T-cell (primary cell): ENCODE data around the gene TNFSF8. TPM values are rescaled to one million over a fixed set of nuclear protein-coding genes. Genes with fewer than 3 reads are reported as not detected.

Experiments
- ATAC-seq, 4 experiments: fragments of 200-7000 bp in 3 of 4; fragments of 150-1000 bp in 1 of 4; cut with Tn5 transposase; replicated peaks in 1 of 4; 1 replicate in 3 of 4; 2 replicates in 1 of 4; pipeline ENCODE4 v1.10.0; 2021; ENCODE audit warnings: moderate library complexity in 3 of 4, mild to moderate bottlenecking in 2 of 4, moderate number of reproducible peaks in 1 of 4
- CTCF ChIA-PET, 2 donors: fragments of 300-600 bp; sonication (Branson Sonifier 250); formaldehyde crosslinking; loops; one replicate each; lab custom pipeline; 2022; ENCODE audit warnings: antibody characterized with exemption in 2 of 2; lab: Charles Lee
- POLR2A ChIA-PET, 2 donors: fragments of 300-600 bp; sonication (Branson Sonifier 250); formaldehyde crosslinking; loops; one replicate each; lab custom pipeline; 2022; ENCODE audit warnings: antibody characterized with exemption in 2 of 2; lab: Charles Lee
- DNase-seq, 35 experiments: peaks; one replicate each; pipeline versions ENCODE4 v3.0.0 to v3.0.0-alpha.2; 2013 to 2023
- H3K27ac ChIP-seq: one replicate; pipeline ENCODE4 v1.5.1; 2013; ENCODE audit warnings: low read length
- H3K27me3 ChIP-seq, 2 experiments: replicated peaks in 1 of 2; 1 replicate in 1 of 2; 2 replicates in 1 of 2; pipeline versions ENCODE4 v1.6.1 to v1.7.0; 2013; ENCODE audit warnings: low read length in 1 of 2, mixed read lengths in 1 of 2; ENCODE audit not compliant: control insufficient read depth in 2 of 2, insufficient read depth in 2 of 2; ENCODE audit errors: extremely low read depth in 1 of 2
- H3K36me3 ChIP-seq, 2 donors: 1 replicate in 1 of 2; 2 replicates in 1 of 2; pipeline versions ENCODE4 v1.6.1 to v1.7.0; 2013; ENCODE audit warnings: low read length in 1 of 2; ENCODE audit not compliant: control insufficient read depth in 2 of 2, insufficient read depth in 1 of 2; ENCODE audit errors: extremely low read depth in 1 of 2
- H3K4me1 ChIP-seq, 2 experiments: 1 replicate in 1 of 2; 2 replicates in 1 of 2; pipeline versions ENCODE4 v1.6.1 to v1.7.0; 2013; ENCODE audit warnings: low read length in 2 of 2, mixed read lengths in 1 of 2; ENCODE audit not compliant: insufficient read depth in 2 of 2, control insufficient read depth in 1 of 2; ENCODE audit errors: extremely low read depth in 1 of 2
- H3K4me3 ChIP-seq, 2 donors: 1 replicate in 1 of 2; 2 replicates in 1 of 2; pipeline versions ENCODE4 v1.5.1 to v1.7.0; 2013; ENCODE audit warnings: mild to moderate bottlenecking in 2 of 2, low read length in 1 of 2, moderate library complexity in 1 of 2; ENCODE audit not compliant: control insufficient read depth in 1 of 2; ENCODE audit errors: extremely low read depth in 1 of 2
- H3K9me3 ChIP-seq: 2 replicates; pipeline ENCODE4 v1.7.0; 2013
- H3K27ac Mint-ChIP-seq, 2 donors: one replicate each; pipeline ENCODE4 v1.8.0; 2020 to 2021; ENCODE audit warnings: mild to moderate bottlenecking in 2 of 2, mixed read lengths in 2 of 2
- H3K27me3 Mint-ChIP-seq, 2 donors: one replicate each; pipeline ENCODE4 v1.8.0; 2021 to 2022; ENCODE audit warnings: mixed read lengths in 2 of 2
- H3K36me3 Mint-ChIP-seq: one replicate; pipeline ENCODE4 v1.8.0; 2021; ENCODE audit warnings: mixed read lengths
- H3K4me1 Mint-ChIP-seq, 3 donors: one replicate each; pipeline ENCODE4 v1.8.0; 2020 to 2022; ENCODE audit warnings: mixed read lengths in 3 of 3, mild to moderate bottlenecking in 1 of 3
- H3K4me3 Mint-ChIP-seq, 3 donors: one replicate each; pipeline ENCODE4 v1.8.0; 2020 to 2022; ENCODE audit warnings: mild to moderate bottlenecking in 3 of 3, mixed read lengths in 3 of 3, moderate library complexity in 3 of 3
- H3K9me3 Mint-ChIP-seq, 3 donors: one replicate each; pipeline ENCODE4 v1.8.0; 2020 to 2022; ENCODE audit warnings: mixed read lengths in 3 of 3
- WGBS: methylation state at CpG from one replicate; pipeline ENCODE4 v1.1.5; 2013; ENCODE audit warnings: missing lambda C conversion rate; ENCODE audit not compliant: insufficient coverage; 5-methylcytosine and 5-hydroxymethylcytosine counted together
- total RNA-seq, 35 experiments: library from RNA in 6 of 35; stranded (reverse) in 6 of 35; fragments of 120-200 nt in 1 of 35; gene quantifications; one replicate each; pipeline versions ENCODE4 v1.2.1 to v1.2.4 and lab custom pipeline; 2013 to 2026

TNFSF8 gene
- total RNA-seq, 5 donors from 2014 or later (not counting 1 experiment from before 2014, with no cell fraction given), result 42.9 to 102 (median 63.4) TPM

GRCh38 chr9:114860187-114860586 lies 70.2 kb downstream of the TNFSF8 start:
- Mint-ChIP-seq H3K27ac (no peak overlapping the region), H3K27me3 (no peaks in the 10 kb centered on the region), H3K4me1 (peaks cover 3 to 7% (median 4%) of the 10 kb centered on the region in 3 donors), H3K36me3 (no peaks in the 10 kb centered on the region), H3K9me3 (peaks cover 0 to 4% (median 0%) of the 10 kb centered on the region in 3 donors), H3K4me3 (no peak overlapping the region)
- WGBS, result 17% methylated on average over 1 of the region's 2 CpGs
- ATAC-seq (no peak), DNase-seq (no peak)
- CTCF ChIA-PET, result interaction anchor here in 1 of 2 donors (0.6 kb wide), 1 partner anchor 165 kb away, joined by 4 read pairs; no protein-coding TSS in a partner anchor
- Histone ChIP-seq H3K9me3 (no peaks in the 10 kb centered on the region), H3K36me3 (no peaks in the 10 kb centered on the region), H3K27me3 (no peaks in the 10 kb centered on the region), H3K4me1 (no peaks in the 10 kb centered on the region), H3K27ac (no peak overlapping the region), H3K4me3 (no peak overlapping the region)
- POLR2A ChIA-PET, result no interaction called here

DNA sequence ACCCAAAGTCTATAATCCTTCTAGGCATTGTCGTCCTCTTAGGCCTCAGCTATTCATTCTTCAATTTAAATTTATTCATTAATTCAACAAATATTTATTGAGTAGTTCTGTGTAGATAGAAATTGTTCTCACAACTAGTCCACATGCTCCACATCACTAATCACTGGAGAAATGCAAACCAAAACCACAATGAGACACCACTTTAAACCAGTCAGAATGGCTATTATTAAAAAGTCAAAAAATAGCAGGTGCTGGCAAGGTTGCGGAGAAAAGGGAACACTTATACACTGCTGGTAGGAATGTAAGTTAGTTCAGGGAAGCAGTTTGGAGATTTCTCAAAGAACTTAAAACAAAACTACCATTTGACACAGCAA lies 73.5 kb downstream of the TNFSF8 start:
- H3K27ac Mint-ChIP-seq, result no peak overlapping the region
- H3K27me3 Mint-ChIP-seq, result no peaks in the 10 kb centered on the region
- Histone ChIP-seq H3K36me3 (no peaks in the 10 kb centered on the region), H3K27ac (no peak overlapping the region), H3K27me3 (no peaks in the 10 kb centered on the region), H3K9me3 (no peaks in the 10 kb centered on the region), H3K4me1 (no peaks in the 10 kb centered on the region), H3K4me3 (no peak overlapping the region)
- H3K4me1 Mint-ChIP-seq, result peaks cover 0 to under 1% (median 0%) of the 10 kb centered on the region in 3 donors
- POLR2A ChIA-PET, result no interaction called here
- H3K4me3 Mint-ChIP-seq, result no peak overlapping the region
- no peaks in the 10 kb centered on the region for H3K36me3 Mint-ChIP-seq
- H3K9me3 Mint-ChIP-seq, result peaks cover 0 to 4% (median 0%) of the 10 kb centered on the region in 3 donors
- ATAC-seq (no peak), DNase-seq (no peak)
- WGBS, result no CpG with 5 or more reads among the region's 2 CpGs
- CTCF ChIA-PET, result no interaction called here

DNA sequence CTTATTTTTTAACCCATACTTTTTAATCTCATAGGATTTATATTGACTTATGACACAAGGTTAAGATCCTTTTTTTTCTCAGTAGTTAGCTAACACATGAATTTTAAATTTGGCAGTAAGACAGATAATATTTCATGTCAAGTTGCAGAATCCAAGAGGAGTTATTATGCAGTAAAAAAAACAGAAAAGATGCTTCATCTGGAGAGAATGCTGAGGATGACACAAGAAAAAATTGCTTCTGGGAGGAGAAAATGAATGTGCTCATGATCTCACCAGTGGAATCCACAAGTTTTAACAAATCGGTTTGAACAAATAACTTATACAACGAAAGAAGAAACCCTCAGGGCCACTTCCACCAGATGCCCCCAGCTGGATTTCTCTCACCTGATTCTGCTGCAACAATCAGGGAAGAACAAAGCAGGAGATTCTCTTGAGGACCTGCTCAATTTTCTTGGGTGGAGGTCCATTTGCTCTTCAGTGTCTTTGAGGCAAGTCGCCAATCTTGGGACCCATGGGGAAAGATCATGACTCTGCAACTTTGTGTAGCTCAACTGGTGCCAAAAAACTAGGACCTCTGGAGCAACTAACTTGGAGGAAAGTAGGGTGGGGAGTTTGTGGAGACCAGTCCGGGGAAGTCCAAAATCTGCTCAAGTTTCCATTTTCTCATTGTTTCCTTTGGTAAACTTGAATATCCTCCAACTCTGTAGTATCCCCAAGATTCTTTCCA lies 74.0 kb downstream of the TNFSF8 start:
- H3K9me3 ChIP-seq, result no peaks in the 10 kb centered on the region
- H3K36me3 Mint-ChIP-seq, result no peaks in the 10 kb centered on the region
- H3K27ac Mint-ChIP-seq, result no peak overlapping the region
- H3K27me3 ChIP-seq, result no peaks in the 10 kb centered on the region
- ChIA-PET POLR2A (no interaction called here), CTCF (no interaction called here)
- ATAC-seq (no peak), DNase-seq (no peak)
- H3K36me3 ChIP-seq, result no peaks in the 10 kb centered on the region
- H3K4me1 Mint-ChIP-seq, result peaks cover under 1 to 1% (median 1%) of the 10 kb centered on the region in 3 donors
- 100% methylated on average over 1 of the region's 4 CpGs for WGBS
- peaks cover 0 to 4% (median 0%) of the 10 kb centered on the region in 3 donors for H3K9me3 Mint-ChIP-seq
- H3K27me3 Mint-ChIP-seq, result no peaks in the 10 kb centered on the region
- H3K4me3 Mint-ChIP-seq, result no peak overlapping the region
- H3K4me3 ChIP-seq, result no peak overlapping the region
- no peaks in the 10 kb centered on the region for H3K4me1 ChIP-seq
- H3K27ac ChIP-seq, result no peak overlapping the region

DNA sequence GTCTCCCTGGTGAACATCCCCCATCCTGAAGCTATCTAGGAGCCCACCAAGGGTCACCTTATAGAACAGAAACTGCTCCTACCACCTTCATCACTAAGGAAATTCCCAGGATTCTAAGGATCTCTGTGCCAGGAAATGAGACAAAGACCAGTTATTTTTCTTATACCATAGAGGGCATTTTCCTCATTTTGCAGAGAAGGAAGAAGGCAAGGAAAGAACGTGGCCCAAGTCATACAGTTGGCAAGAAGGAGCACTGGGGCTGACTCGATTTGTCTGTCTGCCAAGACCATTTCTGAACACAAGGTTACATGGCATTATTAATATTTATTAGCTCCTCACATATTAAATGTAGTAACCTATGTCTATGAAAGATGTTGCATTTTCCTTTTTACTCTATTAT lies 74.9 kb downstream of the TNFSF8 start:
- ChIA-PET CTCF (no interaction called here), POLR2A (interaction anchor here in 1 of 2 donors (0.6 to 0.8 kb wide), 2 partner anchors 12 to 668 kb away, joined by 11 to 13 read pairs; no protein-coding TSS in a partner anchor)
- H3K4me1 Mint-ChIP-seq, result peaks cover 5 to 10% (median 9%) of the 10 kb centered on the region in 3 donors
- no peak for ATAC-seq
- H3K9me3 Mint-ChIP-seq, result peaks cover 0 to 4% (median 0%) of the 10 kb centered on the region in 3 donors
- H3K4me3 ChIP-seq, result no peak overlapping the region
- H3K27ac ChIP-seq, result no peak overlapping the region
- H3K9me3 ChIP-seq, result no peaks in the 10 kb centered on the region
- H3K36me3 Mint-ChIP-seq, result no peaks in the 10 kb centered on the region
- H3K27ac Mint-ChIP-seq, result no peak overlapping the region
- DNase-seq, result no peak
- H3K27me3 ChIP-seq, result no peaks in the 10 kb centered on the region
- H3K36me3 ChIP-seq, result no peaks in the 10 kb centered on the region
- no CpG with 5 or more reads among the region's 2 CpGs for WGBS
- no peak overlapping the region for H3K4me3 Mint-ChIP-seq
- no peaks in the 10 kb centered on the region for H3K4me1 ChIP-seq
- no peaks in the 10 kb centered on the region for H3K27me3 Mint-ChIP-seq

DNA sequence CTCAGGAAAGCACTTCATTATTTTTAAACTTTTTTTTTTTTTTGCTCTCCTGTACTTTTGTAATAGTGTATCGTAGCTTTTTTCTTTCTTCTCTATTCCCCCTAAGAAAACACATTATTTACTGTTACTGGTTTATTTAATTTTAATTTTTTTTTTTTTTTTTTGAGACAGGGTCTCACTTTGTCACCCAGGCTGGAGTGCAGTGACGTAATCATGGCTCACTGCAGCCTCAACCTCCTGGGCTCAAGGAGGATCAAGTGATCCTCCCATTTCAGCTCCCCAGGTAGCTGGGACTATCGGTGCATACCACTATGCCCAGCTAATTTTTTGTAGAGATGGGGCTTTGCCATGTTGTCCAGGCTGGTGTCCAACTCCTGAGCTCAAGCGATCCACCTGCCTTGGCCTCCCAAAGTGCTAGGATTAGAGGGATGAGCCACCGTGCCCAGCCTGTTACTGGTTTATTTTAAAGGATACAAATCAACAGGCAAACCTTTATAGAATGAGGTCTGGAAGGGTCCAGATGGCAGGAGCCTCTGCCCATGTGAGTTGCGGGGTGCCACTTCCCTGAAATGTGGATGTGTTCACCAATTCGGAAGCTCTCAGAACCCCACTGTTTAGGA lies 75.5 kb downstream of the TNFSF8 start:
- Histone ChIP-seq H3K27me3 (no peaks in the 10 kb centered on the region), H3K4me3 (no peak overlapping the region), H3K9me3 (no peaks in the 10 kb centered on the region), H3K36me3 (no peaks in the 10 kb centered on the region), H3K27ac (no peak overlapping the region), H3K4me1 (no peaks in the 10 kb centered on the region)
- Mint-ChIP-seq H3K27me3 (no peaks in the 10 kb centered on the region), H3K4me3 (no peak overlapping the region), H3K9me3 (peaks cover 0 to 4% (median 0%) of the 10 kb centered on the region in 3 donors), H3K4me1 (peaks cover 5 to 11% (median 9%) of the 10 kb centered on the region in 3 donors), H3K27ac (no peak overlapping the region), H3K36me3 (no peaks in the 10 kb centered on the region)
- no CpG with 5 or more reads among the region's 7 CpGs for WGBS
- ATAC-seq, result no peak
- ChIA-PET CTCF (interaction anchor here in 1 of 2 donors (0.6 kb wide), 1 partner anchor 826 kb away, joined by 3 read pairs; no protein-coding TSS in a partner anchor), POLR2A (interaction anchor here in 1 of 2 donors (0.6 to 0.8 kb wide), 2 partner anchors 411 to 667 kb away, joined by 3 to 13 read pairs; no protein-coding TSS in a partner anchor)
- no peak for DNase-seq

DNA sequence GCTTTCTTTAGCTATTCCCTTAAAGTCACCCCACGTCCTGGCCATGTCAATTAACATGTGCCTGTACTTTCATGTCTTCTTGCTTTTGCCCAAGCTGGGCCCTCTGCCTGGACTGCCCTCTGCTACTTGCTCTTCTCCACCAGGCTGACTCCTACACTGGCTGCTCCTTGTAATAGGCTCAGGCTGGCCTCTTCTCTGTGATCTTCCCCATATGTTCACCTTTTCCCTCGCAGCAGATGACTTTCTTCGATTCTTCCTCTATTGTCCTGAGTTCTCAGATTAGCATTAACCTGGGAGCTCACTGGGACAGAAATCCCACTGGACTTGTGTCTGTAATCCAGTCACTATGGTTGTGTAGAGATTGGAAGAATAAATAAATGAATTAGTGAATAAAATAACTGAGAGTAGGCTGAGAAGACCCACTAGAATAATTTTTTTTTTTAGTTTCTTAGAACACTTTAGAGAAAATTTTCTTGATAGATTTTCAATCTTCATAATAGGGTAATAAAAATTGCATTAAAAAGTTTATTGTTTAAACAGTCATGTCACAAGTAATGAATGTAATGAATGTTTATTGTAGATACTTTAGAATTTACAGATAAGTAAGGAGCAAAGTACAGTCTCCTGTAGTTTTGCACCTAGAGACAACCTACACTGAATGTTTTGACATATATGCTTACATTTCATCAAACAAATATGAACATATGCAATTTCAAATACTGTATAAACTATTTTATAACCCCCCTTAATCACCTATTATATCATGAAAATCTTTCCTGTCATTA lies 77.1 kb downstream of the TNFSF8 start:
- 88% methylated on average over 2 of the region's 3 CpGs for WGBS

More for the DNA sequence above, 77.1 kb downstream of the TNFSF8 start:
- no peaks in the 10 kb centered on the region for H3K27me3 ChIP-seq
- peaks cover 5 to 11% (median 9%) of the 10 kb centered on the region in 3 donors for H3K4me1 Mint-ChIP-seq
- no peaks in the 10 kb centered on the region for H3K36me3 Mint-ChIP-seq
- no peak overlapping the region for H3K27ac ChIP-seq
- H3K4me1 ChIP-seq, result no peaks in the 10 kb centered on the region
- no peak overlapping the region for H3K4me3 ChIP-seq
- no peaks in the 10 kb centered on the region for H3K27me3 Mint-ChIP-seq
- no peak for DNase-seq
- ChIA-PET POLR2A (interaction anchor here in 1 of 2 donors (0.6 kb wide), 1 partner anchor 118 kb away, joined by 3 read pairs; no protein-coding TSS in a partner anchor), CTCF (interaction anchor here in 1 of 2 donors (0.6 kb wide), 1 partner anchor 161 kb away, joined by 3 read pairs; no protein-coding TSS in a partner anchor)
- H3K27ac Mint-ChIP-seq, result no peak overlapping the region
- ATAC-seq, result no peak
- no peaks in the 10 kb centered on the region for H3K9me3 ChIP-seq
- H3K9me3 Mint-ChIP-seq, result peaks cover 0 to 4% (median 0%) of the 10 kb centered on the region in 3 donors
- no peaks in the 10 kb centered on the region for H3K36me3 ChIP-seq
- no peak overlapping the region for H3K4me3 Mint-ChIP-seq
